ENCODE results near the gene HES7. TPM values are rescaled to one million over a fixed set of nuclear protein-coding genes. Genes with fewer than 3 reads are reported as not detected.

The HES7 gene
- total and polyA plus RNA-seq, 4 donors = not detected

GRCh38 chr17:8149419-8150193, 25.7 kb upstream of the HES7 start (continued):
- TF ChIP-seq, protein P1, sequence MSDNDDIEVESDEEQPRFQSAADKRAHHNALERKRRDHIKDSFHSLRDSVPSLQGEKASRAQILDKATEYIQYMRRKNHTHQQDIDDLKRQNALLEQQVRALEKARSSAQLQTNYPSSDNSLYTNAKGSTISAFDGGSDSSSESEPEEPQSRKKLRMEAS (IDR thresholded peaks at IDR 0.05) = no peak

- H3K27me3 ChIP-seq (ENCODE audit: control insufficient read depth in 4 of 4, insufficient read depth in 4 of 4, low read length in 3 of 4) = no peaks in the 10 kb centered on the region
- no peak overlapping the region for H3K9ac ChIP-seq (ENCODE audit: low read depth in 1 of 2, low read length in 2 of 2)
- 91% methylated on average over 13 of the region's 13 CpGs for WGBS
- no peak for TF ChIP-seq SP1 (IDR thresholded peaks at IDR 0.05)
- no peak for TF ChIP-seq CTCF (IDR thresholded peaks at IDR 0.05; ENCODE audit: low read depth, low read length, missing input control)
- no peak for TF ChIP-seq GABPA (IDR thresholded peaks at IDR 0.05 in 1 of 2, conservative IDR thresholded peaks at IDR 0.05 in 1 of 2)
- no peak for TF ChIP-seq FOXA2 (IDR thresholded peaks at IDR 0.05)
- no peak for TF ChIP-seq TAF1 (conservative IDR thresholded peaks at IDR 0.05)
- no peak for TF ChIP-seq NR2F2 (IDR thresholded peaks at IDR 0.05)
- TF ChIP-seq ATF3 (IDR thresholded peaks at IDR 0.05) = no peak
- no peak for TF ChIP-seq RAD21 (IDR thresholded peaks at IDR 0.05)
- TF ChIP-seq YY1 (IDR thresholded peaks at IDR 0.05) = no peak
- TF ChIP-seq, protein P1 (IDR thresholded peaks at IDR 0.05) = no peak
- TF ChIP-seq HNF4A (conservative IDR thresholded peaks at IDR 0.05) = no peak
- no peak for TF ChIP-seq EGR1 (IDR thresholded peaks at IDR 0.05; ENCODE audit: low read depth in 2 of 2)
- no peak for TF ChIP-seq RXRA (IDR thresholded peaks at IDR 0.05)
- no peak for TF ChIP-seq JUND (IDR thresholded peaks at IDR 0.05)
- TF ChIP-seq, protein P2, sequence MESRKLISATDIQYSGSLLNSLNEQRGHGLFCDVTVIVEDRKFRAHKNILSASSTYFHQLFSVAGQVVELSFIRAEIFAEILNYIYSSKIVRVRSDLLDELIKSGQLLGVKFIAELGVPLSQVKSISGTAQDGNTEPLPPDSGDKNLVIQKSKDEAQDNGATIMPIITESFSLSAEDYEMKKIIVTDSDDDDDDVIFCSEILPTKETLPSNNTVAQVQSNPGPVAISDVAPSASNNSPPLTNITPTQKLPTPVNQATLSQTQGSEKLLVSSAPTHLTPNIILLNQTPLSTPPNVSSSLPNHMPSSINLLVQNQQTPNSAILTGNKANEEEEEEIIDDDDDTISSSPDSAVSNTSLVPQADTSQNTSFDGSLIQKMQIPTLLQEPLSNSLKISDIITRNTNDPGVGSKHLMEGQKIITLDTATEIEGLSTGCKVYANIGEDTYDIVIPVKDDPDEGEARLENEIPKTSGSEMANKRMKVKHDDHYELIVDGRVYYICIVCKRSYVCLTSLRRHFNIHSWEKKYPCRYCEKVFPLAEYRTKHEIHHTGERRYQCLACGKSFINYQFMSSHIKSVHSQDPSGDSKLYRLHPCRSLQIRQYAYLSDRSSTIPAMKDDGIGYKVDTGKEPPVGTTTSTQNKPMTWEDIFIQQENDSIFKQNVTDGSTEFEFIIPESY (IDR thresholded peaks at IDR 0.05) = no peak
- H3K4me1 ChIP-seq (ENCODE audit: control insufficient read depth in 4 of 4, insufficient read depth in 4 of 4, low read length in 3 of 4) = peaks cover 12 to 32% (median 24%) of the 10 kb centered on the region in 4 donors
- H3K9me3 ChIP-seq (ENCODE audit: control insufficient read depth in 4 of 4, low read length in 3 of 4) = no peaks in the 10 kb centered on the region
- no peak overlapping the region for H3K27ac ChIP-seq (ENCODE audit: low read depth in 1 of 2, low read length in 2 of 2)
- no peak overlapping the region for H3K4me3 ChIP-seq (ENCODE audit: low read depth in 1 of 3, low read length in 3 of 3)
- no peak for DNase-seq (ENCODE audit: low spot score)
- H3K36me3 ChIP-seq (ENCODE audit: control insufficient read depth in 4 of 4, insufficient read depth in 3 of 4, low read depth in 1 of 4, low read length in 3 of 4) = peaks cover 45 to 68% (median 58%) of the 10 kb centered on the region in 4 donors
These were observed 24.7 kb upstream of the HES7 start for GRCh38 chr17:8148560-8148959.

GRCh38 chr17:8147805-8148404, 24.0 kb upstream of the HES7 start:
- 95% methylated on average over 13 of the region's 13 CpGs for WGBS
- peaks cover 10 to 25% (median 18%) of the 10 kb centered on the region in 4 donors for H3K4me1 ChIP-seq (ENCODE audit: control insufficient read depth in 4 of 4, insufficient read depth in 4 of 4, low read length in 3 of 4)
- TF ChIP-seq FOXA1 (IDR thresholded peaks at IDR 0.05) (no peak), YY1 (IDR thresholded peaks at IDR 0.05) (no peak), FOXA2 (IDR thresholded peaks at IDR 0.05) (no peak), REST (IDR thresholded peaks at IDR 0.05) (no peak), RAD21 (IDR thresholded peaks at IDR 0.05) (no peak), HNF4A (conservative IDR thresholded peaks at IDR 0.05) (no peak)
- DNase-seq (ENCODE audit: low spot score) = no peak
- no peak overlapping the region for H3K27ac ChIP-seq (ENCODE audit: low read depth in 1 of 2, low read length in 2 of 2)
- H3K4me3 ChIP-seq (ENCODE audit: low read depth in 1 of 3, low read length in 3 of 3) = no peak overlapping the region
- H3K36me3 ChIP-seq (ENCODE audit: control insufficient read depth in 4 of 4, insufficient read depth in 3 of 4, low read depth in 1 of 4, low read length in 3 of 4) = peaks cover 48 to 73% (median 61%) of the 10 kb centered on the region in 4 donors
- no peaks in the 10 kb centered on the region for H3K9me3 ChIP-seq (ENCODE audit: control insufficient read depth in 4 of 4, low read length in 3 of 4)
- no peaks in the 10 kb centered on the region for H3K27me3 ChIP-seq (ENCODE audit: control insufficient read depth in 4 of 4, insufficient read depth in 4 of 4, low read length in 3 of 4)
- no peak overlapping the region for H3K9ac ChIP-seq (ENCODE audit: low read depth in 1 of 2, low read length in 2 of 2)
